Measurements from ENCODE around the gene KCNK15. TPM values are rescaled to one million over a fixed set of nuclear protein-coding genes. Genes with fewer than 3 reads are reported as not detected.

KCNK15 gene
- polyA plus RNA-seq, 1 donor, result 0.21 TPM

- WGBS (ENCODE audit: insufficient coverage, low lambda C conversion rate), result no CpG with 5 or more reads among the region's 10 CpGs
- no peaks in the 10 kb centered on the region for H3K36me3 ChIP-seq (ENCODE audit: control insufficient read depth, insufficient read depth, low read length)
Measured at GRCh38 chr20:44788706-44789456, 43.2 kb downstream of the KCNK15 start.

GRCh38 chr20:44790638-44791393 is 45.2 kb downstream of the KCNK15 start:
- no peaks in the 10 kb centered on the region for H3K4me1 ChIP-seq (ENCODE audit: control insufficient read depth, insufficient read depth, low read length)
- no peak overlapping the region for H3K4me3 ChIP-seq (ENCODE audit: low read length)
- H3K36me3 ChIP-seq (ENCODE audit: control insufficient read depth, insufficient read depth, low read length), result no peaks in the 10 kb centered on the region
- H3K27ac ChIP-seq (ENCODE audit: low read length), result no peak overlapping the region
- H3K27me3 ChIP-seq (ENCODE audit: control insufficient read depth, insufficient read depth, low read length), result no peaks in the 10 kb centered on the region
- no CpG with 5 or more reads among the region's 11 CpGs for WGBS (ENCODE audit: insufficient coverage, low lambda C conversion rate)
- H3K9me3 ChIP-seq (ENCODE audit: control insufficient read depth, low read depth, low read length), result no peaks in the 10 kb centered on the region
- no peak for DNase-seq

More at GRCh38 chr20:44788706-44789456, 43.2 kb downstream of the KCNK15 start:
- Histone ChIP-seq H3K4me3 (ENCODE audit: low read length) (no peak overlapping the region), H3K27ac (ENCODE audit: low read length) (no peak overlapping the region), H3K4me1 (ENCODE audit: control insufficient read depth, insufficient read depth, low read length) (no peaks in the 10 kb centered on the region), H3K9me3 (ENCODE audit: control insufficient read depth, low read depth, low read length) (no peaks in the 10 kb centered on the region), H3K27me3 (ENCODE audit: control insufficient read depth, insufficient read depth, low read length) (no peaks in the 10 kb centered on the region)
- DNase-seq, result no peak

GRCh38 chr20:44792796-44793195 is 47.1 kb downstream of the KCNK15 start:
- no peak for DNase-seq
- no peaks in the 10 kb centered on the region for H3K36me3 ChIP-seq (ENCODE audit: control insufficient read depth, insufficient read depth, low read length)
- no peaks in the 10 kb centered on the region for H3K9me3 ChIP-seq (ENCODE audit: control insufficient read depth, low read depth, low read length)
- no peaks in the 10 kb centered on the region for H3K27me3 ChIP-seq (ENCODE audit: control insufficient read depth, insufficient read depth, low read length)
- H3K27ac ChIP-seq (ENCODE audit: low read length), result no peak overlapping the region
- no CpG with 5 or more reads among the region's 7 CpGs for WGBS (ENCODE audit: insufficient coverage, low lambda C conversion rate)
- H3K4me1 ChIP-seq (ENCODE audit: control insufficient read depth, insufficient read depth, low read length), result no peaks in the 10 kb centered on the region
- no peak overlapping the region for H3K4me3 ChIP-seq (ENCODE audit: low read length)

- no peak overlapping the region for H3K27ac ChIP-seq (ENCODE audit: low read length)
- no peaks in the 10 kb centered on the region for H3K27me3 ChIP-seq (ENCODE audit: control insufficient read depth, insufficient read depth, low read length)
- WGBS (ENCODE audit: insufficient coverage, low lambda C conversion rate), result no CpG with 5 or more reads among the region's 4 CpGs
Measured at GRCh38 chr20:44795836-44796235, 50.2 kb downstream of the KCNK15 start.

GRCh38 chr20:44796311-44796710 is 50.6 kb downstream of the KCNK15 start:
- Histone ChIP-seq H3K27me3 (ENCODE audit: control insufficient read depth, insufficient read depth, low read length) (no peaks in the 10 kb centered on the region), H3K9me3 (ENCODE audit: control insufficient read depth, low read depth, low read length) (no peaks in the 10 kb centered on the region), H3K4me1 (ENCODE audit: control insufficient read depth, insufficient read depth, low read length) (no peaks in the 10 kb centered on the region), H3K36me3 (ENCODE audit: control insufficient read depth, insufficient read depth, low read length) (no peaks in the 10 kb centered on the region), H3K4me3 (ENCODE audit: low read length) (no peak overlapping the region), H3K27ac (ENCODE audit: low read length) (no peak overlapping the region)
- DNase-seq, result no peak

More at GRCh38 chr20:44795836-44796235, 50.2 kb downstream of the KCNK15 start:
- H3K9me3 ChIP-seq (ENCODE audit: control insufficient read depth, low read depth, low read length), result no peaks in the 10 kb centered on the region
- no peak for DNase-seq
- H3K36me3 ChIP-seq (ENCODE audit: control insufficient read depth, insufficient read depth, low read length), result no peaks in the 10 kb centered on the region
- no peaks in the 10 kb centered on the region for H3K4me1 ChIP-seq (ENCODE audit: control insufficient read depth, insufficient read depth, low read length)
- no peak overlapping the region for H3K4me3 ChIP-seq (ENCODE audit: low read length)

GRCh38 chr20:44796758-44797457 is 51.2 kb downstream of the KCNK15 start:
- no peak overlapping the region for H3K4me3 ChIP-seq (ENCODE audit: low read length)
- no peaks in the 10 kb centered on the region for H3K9me3 ChIP-seq (ENCODE audit: control insufficient read depth, low read depth, low read length)
- H3K4me1 ChIP-seq (ENCODE audit: control insufficient read depth, insufficient read depth, low read length), result no peaks in the 10 kb centered on the region
- H3K27me3 ChIP-seq (ENCODE audit: control insufficient read depth, insufficient read depth, low read length), result no peaks in the 10 kb centered on the region
- DNase-seq, result no peak
- WGBS (ENCODE audit: insufficient coverage, low lambda C conversion rate), result no CpG with 5 or more reads among the region's 3 CpGs
- no peaks in the 10 kb centered on the region for H3K36me3 ChIP-seq (ENCODE audit: control insufficient read depth, insufficient read depth, low read length)
- H3K27ac ChIP-seq (ENCODE audit: low read length), result no peak overlapping the region

GRCh38 chr20:44799691-44800090 is 54.0 kb downstream of the KCNK15 start:
- Histone ChIP-seq H3K4me1 (ENCODE audit: control insufficient read depth, insufficient read depth, low read length) (no peaks in the 10 kb centered on the region), H3K4me3 (ENCODE audit: low read length) (no peak overlapping the region), H3K36me3 (ENCODE audit: control insufficient read depth, insufficient read depth, low read length) (no peaks in the 10 kb centered on the region), H3K9me3 (ENCODE audit: control insufficient read depth, low read depth, low read length) (no peaks in the 10 kb centered on the region), H3K27me3 (ENCODE audit: control insufficient read depth, insufficient read depth, low read length) (no peaks in the 10 kb centered on the region), H3K27ac (ENCODE audit: low read length) (no peak overlapping the region)
- DNase-seq, result no peak
- WGBS (ENCODE audit: insufficient coverage, low lambda C conversion rate), result no CpG with 5 or more reads among the region's 5 CpGs

- Histone ChIP-seq H3K27me3 (ENCODE audit: control insufficient read depth, insufficient read depth, low read length) (no peaks in the 10 kb centered on the region), H3K36me3 (ENCODE audit: control insufficient read depth, insufficient read depth, low read length) (no peaks in the 10 kb centered on the region), H3K27ac (ENCODE audit: low read length) (no peak overlapping the region), H3K4me3 (ENCODE audit: low read length) (no peak overlapping the region), H3K9me3 (ENCODE audit: control insufficient read depth, low read depth, low read length) (no peaks in the 10 kb centered on the region), H3K4me1 (ENCODE audit: control insufficient read depth, insufficient read depth, low read length) (no peaks in the 10 kb centered on the region)
- no CpG with 5 or more reads among the region's 8 CpGs for WGBS (ENCODE audit: insufficient coverage, low lambda C conversion rate)
- DNase-seq, result no peak
Measured at GRCh38 chr20:44800391-44801046, 54.9 kb downstream of the KCNK15 start.
